Mammary epithelial cell (primary cell): ENCODE measurements around the gene LSAMP.

Experiments
- EZH2 ChIP-seq: IDR thresholded peaks from 2 replicates; pipeline ENCODE4 v1.6.1; 2012; ENCODE audit warnings: low read length, inconsistent platforms, borderline replicate concordance
- TF ChIP-seq, protein P1 (sequence below), 2 donors: IDR thresholded peaks in 1 of 2; conservative IDR thresholded peaks in 1 of 2; 2 replicates each; pipeline ENCODE4 v1.5.1; 2011 to 2012; ENCODE audit warnings: inconsistent platforms in 2 of 2, low read length in 2 of 2, mild to moderate bottlenecking in 2 of 2, control low read depth in 1 of 2, low read depth in 1 of 2; ENCODE audit not compliant: insufficient read depth in 1 of 2; ENCODE audit errors: extremely low read depth in 1 of 2

DNA sequence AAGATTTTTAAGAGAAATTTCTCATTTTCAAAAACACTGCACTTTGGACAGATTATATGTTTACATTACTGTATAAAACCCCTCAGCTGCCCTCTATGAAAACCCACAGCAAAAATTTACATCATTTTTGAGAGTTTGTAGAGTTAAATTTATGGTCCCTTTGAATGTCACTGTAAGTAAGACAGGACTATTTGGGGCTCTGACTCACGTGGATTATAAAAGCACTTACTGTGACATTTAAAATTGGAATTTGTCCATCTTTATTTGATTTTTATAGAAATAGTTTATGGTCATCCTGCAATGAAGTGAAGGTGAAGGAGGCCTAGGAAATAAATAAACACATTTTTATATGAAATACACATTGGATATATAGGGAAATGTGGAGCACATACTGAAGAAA is 672.3 kb downstream of the LSAMP start:
- TF ChIP-seq, protein P1, sequence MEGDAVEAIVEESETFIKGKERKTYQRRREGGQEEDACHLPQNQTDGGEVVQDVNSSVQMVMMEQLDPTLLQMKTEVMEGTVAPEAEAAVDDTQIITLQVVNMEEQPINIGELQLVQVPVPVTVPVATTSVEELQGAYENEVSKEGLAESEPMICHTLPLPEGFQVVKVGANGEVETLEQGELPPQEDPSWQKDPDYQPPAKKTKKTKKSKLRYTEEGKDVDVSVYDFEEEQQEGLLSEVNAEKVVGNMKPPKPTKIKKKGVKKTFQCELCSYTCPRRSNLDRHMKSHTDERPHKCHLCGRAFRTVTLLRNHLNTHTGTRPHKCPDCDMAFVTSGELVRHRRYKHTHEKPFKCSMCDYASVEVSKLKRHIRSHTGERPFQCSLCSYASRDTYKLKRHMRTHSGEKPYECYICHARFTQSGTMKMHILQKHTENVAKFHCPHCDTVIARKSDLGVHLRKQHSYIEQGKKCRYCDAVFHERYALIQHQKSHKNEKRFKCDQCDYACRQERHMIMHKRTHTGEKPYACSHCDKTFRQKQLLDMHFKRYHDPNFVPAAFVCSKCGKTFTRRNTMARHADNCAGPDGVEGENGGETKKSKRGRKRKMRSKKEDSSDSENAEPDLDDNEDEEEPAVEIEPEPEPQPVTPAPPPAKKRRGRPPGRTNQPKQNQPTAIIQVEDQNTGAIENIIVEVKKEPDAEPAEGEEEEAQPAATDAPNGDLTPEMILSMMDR (conservative IDR thresholded peaks at IDR 0.05 in 1 of 2, IDR thresholded peaks at IDR 0.05 in 1 of 2; ENCODE audit: extremely low read depth in 1 of 2, insufficient read depth in 1 of 2, low read depth in 1 of 2, low read length in 2 of 2): no peak
- TF ChIP-seq EZH2: no peak
